Measurements from ENCODE around the gene DALRD3.

The DALRD3 gene

GRCh38 chr3:49005998-49006397 lies 12.4 kb downstream of the DALRD3 start:
- DNase-seq = no peak

- DNase-seq = no peak
These were observed 13.1 kb downstream of the DALRD3 start for GRCh38 chr3:49005303-49005680.

- DNase-seq = no peak
These were observed 13.8 kb downstream of the DALRD3 start for GRCh38 chr3:49004352-49005302.

- no peak for DNase-seq
These were observed 17.2 kb downstream of the DALRD3 start for GRCh38 chr3:49001155-49001554.

- no peak for DNase-seq
These were observed 19.1 kb downstream of the DALRD3 start for GRCh38 chr3:48999085-48999858.

GRCh38 chr3:48997714-48998637 lies 20.4 kb downstream of the DALRD3 start:
- no peak for DNase-seq

GRCh38 chr3:48997102-48997635 lies 21.2 kb downstream of the DALRD3 start:
- no peak for DNase-seq

GRCh38 chr3:48996640-48997039 lies 21.7 kb downstream of the DALRD3 start:
- DNase-seq = no peak

GRCh38 chr3:48993834-48994233 lies 24.5 kb downstream of the DALRD3 start:
- no peak for DNase-seq

GRCh38 chr3:48991851-48992545 lies 26.4 kb downstream of the DALRD3 start:
- no peak for DNase-seq

- DNase-seq = peak in 4 of 6 experiments; percentile 21 to 36 (median 34)
These were observed 27.5 kb downstream of the DALRD3 start for GRCh38 chr3:48990636-48991469.

GRCh38 chr3:48989796-48990635 lies 28.4 kb downstream of the DALRD3 start, which contains the start of gene P4HTM:
Gene P4HTM (plus strand): TSS chr3:48990241. CDS start chr3:48990257, 16 bp downstream.
- peak; percentile 28 to 67 (median 58) for DNase-seq

- DNase-seq = no peak
These were observed 29.1 kb downstream of the DALRD3 start for GRCh38 chr3:48989126-48989795.

GRCh38 chr3:48985831-48986376 lies 32.5 kb downstream of the DALRD3 start:
- no peak for DNase-seq

GRCh38 chr3:48984663-48985062 lies 33.7 kb downstream of the DALRD3 start:
- no peak for DNase-seq

- DNase-seq = no peak
These were observed 35.3 kb downstream of the DALRD3 start for GRCh38 chr3:48983096-48983495.

- DNase-seq = no peak
These were observed 35.7 kb downstream of the DALRD3 start for GRCh38 chr3:48982686-48983085.

- DNase-seq = no peak
These were observed 36.4 kb downstream of the DALRD3 start for GRCh38 chr3:48982016-48982415.

GRCh38 chr3:48980295-48980694 lies 38.1 kb downstream of the DALRD3 start:
- no peak for DNase-seq
